ENCODE results near the gene AK5.

AK5 gene

GRCh38 chr1:77544845-77545244, 263.0 kb downstream of the AK5 start:
- DNase-seq (ENCODE audit: low read depth), result no peak

GRCh38 chr1:77545970-77546369, 264.2 kb downstream of the AK5 start:
- no peak for DNase-seq (ENCODE audit: low read depth)

- no peak for DNase-seq (ENCODE audit: low read depth)
Measured at GRCh38 chr1:77546890-77547289, 265.1 kb downstream of the AK5 start.

- no peak for DNase-seq (ENCODE audit: low read depth)
Measured at GRCh38 chr1:77548285-77548684, 266.5 kb downstream of the AK5 start.

GRCh38 chr1:77550135-77550534, 268.3 kb downstream of the AK5 start:
- no peak for DNase-seq (ENCODE audit: low read depth)

GRCh38 chr1:77552626-77553025, 270.8 kb downstream of the AK5 start:
- DNase-seq (ENCODE audit: low read depth), result no peak

GRCh38 chr1:77553568-77554291, 271.9 kb downstream of the AK5 start:
- DNase-seq (ENCODE audit: low read depth), result no peak

GRCh38 chr1:77556045-77556444, 274.2 kb downstream of the AK5 start:
- no peak for DNase-seq (ENCODE audit: low read depth)

GRCh38 chr1:77557053-77557452, 275.2 kb downstream of the AK5 start:
- DNase-seq (ENCODE audit: low read depth), result no peak

- no peak for DNase-seq (ENCODE audit: low read depth)
Measured at GRCh38 chr1:77558591-77559164, 276.9 kb downstream of the AK5 start.

- DNase-seq (ENCODE audit: low read depth), result no peak
Measured at GRCh38 chr1:77560741-77561140, 278.9 kb downstream of the AK5 start.

GRCh38 chr1:77562596-77563150, 280.9 kb downstream of the AK5 start:
- DNase-seq (ENCODE audit: low read depth), result no peak

GRCh38 chr1:77565321-77565720, 283.5 kb downstream of the AK5 start:
- no peak for DNase-seq (ENCODE audit: low read depth)

- no peak for DNase-seq (ENCODE audit: low read depth)
Measured at GRCh38 chr1:77571642-77572041, 289.8 kb downstream of the AK5 start.

- no peak for DNase-seq (ENCODE audit: low read depth)
Measured at GRCh38 chr1:77579547-77579946, 297.7 kb downstream of the AK5 start.

GRCh38 chr1:77582905-77583304, 301.1 kb downstream of the AK5 start:
- DNase-seq (ENCODE audit: low read depth), result no peak

GRCh38 chr1:77583483-77583882, 301.7 kb downstream of the AK5 start:
- DNase-seq (ENCODE audit: low read depth), result no peak

- DNase-seq (ENCODE audit: low read depth), result no peak
Measured at GRCh38 chr1:77584884-77585283, 303.1 kb downstream of the AK5 start.

GRCh38 chr1:77585610-77586314, 303.9 kb downstream of the AK5 start:
- DNase-seq (ENCODE audit: low read depth), result no peak

GRCh38 chr1:77589231-77589630, 307.4 kb downstream of the AK5 start:
- DNase-seq (ENCODE audit: low read depth), result no peak

GRCh38 chr1:77590651-77591050, 308.8 kb downstream of the AK5 start:
- no peak for DNase-seq (ENCODE audit: low read depth)

GRCh38 chr1:77592906-77593305, 311.1 kb downstream of the AK5 start:
- DNase-seq (ENCODE audit: low read depth), result no peak

Measured in non-pigmented ciliary epithelial cell (primary cell).